GM12891 (cell line): ENCODE measurements around the gene SCN9A.

Experiments used
- PAX5 ChIP-seq: IDR thresholded peaks from 2 replicates; pipeline ENCODE4 v1.6.1; 2011; ENCODE audit warnings: low read length, moderate library complexity, mild to moderate bottlenecking; ENCODE audit not compliant: insufficient read depth, severe bottlenecking
- POLR2A ChIP-seq: IDR thresholded peaks from 2 replicates; pipeline ENCODE4 v1.6.1; 2011; ENCODE audit warnings: low read depth, low read length, control low read depth
- POLR2AphosphoS5 ChIP-seq: IDR thresholded peaks from 2 replicates; pipeline ENCODE4 v1.6.1; 2011; ENCODE audit warnings: low read depth, low read length, control low read depth
- POU2F2 ChIP-seq: IDR thresholded peaks from 2 replicates; pipeline ENCODE4 v1.6.1; 2011; ENCODE audit warnings: low read depth, mild to moderate bottlenecking, control low read depth, low read length, moderate library complexity
- SPI1 ChIP-seq: IDR thresholded peaks from 2 replicates; pipeline ENCODE4 v1.6.1; 2011; ENCODE audit warnings: low read depth, low read length, control low read depth
- TAF1 ChIP-seq: IDR thresholded peaks from 2 replicates; pipeline ENCODE4 v1.6.1; 2011; ENCODE audit warnings: low read depth, low read length, control low read depth

DNA sequence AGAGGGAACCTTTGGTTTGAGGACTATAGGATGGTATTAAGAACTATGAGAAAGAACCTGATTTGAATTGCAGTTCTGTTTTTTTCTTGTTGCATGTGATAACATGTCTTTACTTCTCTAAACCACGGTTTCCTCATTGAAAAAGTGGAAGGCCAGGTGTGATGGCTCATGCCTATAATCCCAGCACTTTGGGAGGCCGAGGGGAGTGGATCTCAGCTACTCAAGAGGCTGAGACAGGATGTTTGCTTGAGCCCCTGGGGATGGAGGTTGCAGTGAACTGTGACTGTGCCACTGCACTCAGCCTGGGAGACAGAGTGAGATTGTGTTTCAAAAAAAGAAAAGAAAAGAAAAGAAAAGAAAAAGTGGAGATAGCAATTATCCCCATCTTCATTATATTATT lies 32.3 kb downstream of the SCN9A start:
- TF ChIP-seq POLR2A, result no peak
- TF ChIP-seq POLR2AphosphoS5, result no peak
- TF ChIP-seq TAF1, result no peak
- TF ChIP-seq PAX5, result no peak
- no peak for TF ChIP-seq SPI1
- TF ChIP-seq POU2F2, result no peak
